Activated T-helper 1 cell treated with anti-CD3 and anti-CD28 coated beads, Interleukin-2, amount 50 U/mL, for 16 hours (primary cell): ENCODE data around the gene MST1.

ENCODE experiments used
- DNase-seq, 2 donors: peaks; one replicate each; pipeline ENCODE4 v3.0.0-alpha.2; 2020; ENCODE audit warnings: low read depth in 1 of 2, low spot score in 1 of 2

Gene MST1

DNA sequence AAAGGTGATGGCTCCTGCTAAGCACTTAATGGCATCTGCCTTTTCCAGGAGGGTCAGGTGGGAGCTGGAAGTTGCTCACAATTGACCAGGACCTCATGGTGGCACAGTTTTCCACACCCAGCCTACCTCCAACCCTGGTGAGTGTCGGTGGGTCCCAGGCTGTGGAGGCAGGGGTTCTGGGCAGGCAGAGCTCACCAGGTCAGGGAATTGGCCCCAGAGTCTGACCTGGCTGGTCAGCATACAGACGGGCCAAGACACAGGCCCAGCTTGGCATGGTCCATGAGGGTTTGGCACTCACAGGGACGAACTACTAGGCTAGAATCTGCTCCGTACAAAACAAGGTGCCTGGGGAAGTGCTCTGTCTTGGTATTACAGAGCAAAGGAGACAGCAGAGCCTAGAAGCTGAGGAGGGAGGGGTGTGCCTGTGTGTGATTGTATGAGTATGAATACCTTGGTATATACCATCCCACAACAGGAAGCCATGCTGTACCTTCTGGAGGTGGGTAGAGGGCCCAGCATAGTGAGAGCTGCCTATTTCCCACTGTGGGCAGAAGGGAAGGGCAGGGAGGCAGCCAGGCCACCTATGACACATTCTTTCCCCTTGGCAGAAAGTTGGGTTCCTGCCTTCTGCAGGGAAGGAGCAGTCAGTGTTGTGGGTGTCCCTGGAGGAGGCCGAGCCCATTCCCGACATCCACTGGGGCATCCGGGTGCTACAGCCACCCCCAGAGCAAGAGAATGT, 8.6 kb downstream of the MST1 start:
- no peak for DNase-seq

DNA sequence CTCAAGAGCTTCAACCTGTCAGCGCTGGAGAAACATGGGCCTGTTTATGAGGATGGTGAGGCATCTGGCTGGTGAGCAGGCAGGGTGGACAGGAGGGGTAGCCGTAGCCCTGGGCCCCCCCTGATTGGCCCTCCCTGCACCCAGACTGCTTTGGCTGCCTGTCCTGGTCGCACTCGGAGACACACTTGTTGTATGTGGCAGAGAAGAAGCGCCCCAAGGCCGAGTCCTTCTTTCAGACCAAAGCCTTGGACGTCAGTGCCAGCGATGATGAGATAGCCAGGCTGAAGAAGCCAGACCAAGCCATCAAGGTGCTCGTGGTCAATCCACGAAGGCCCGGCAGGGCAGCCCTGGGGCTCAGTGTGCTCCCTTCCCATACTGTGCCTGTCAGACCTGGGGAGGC, 13.4 kb downstream of the MST1 start:
- no peak for DNase-seq

DNA sequence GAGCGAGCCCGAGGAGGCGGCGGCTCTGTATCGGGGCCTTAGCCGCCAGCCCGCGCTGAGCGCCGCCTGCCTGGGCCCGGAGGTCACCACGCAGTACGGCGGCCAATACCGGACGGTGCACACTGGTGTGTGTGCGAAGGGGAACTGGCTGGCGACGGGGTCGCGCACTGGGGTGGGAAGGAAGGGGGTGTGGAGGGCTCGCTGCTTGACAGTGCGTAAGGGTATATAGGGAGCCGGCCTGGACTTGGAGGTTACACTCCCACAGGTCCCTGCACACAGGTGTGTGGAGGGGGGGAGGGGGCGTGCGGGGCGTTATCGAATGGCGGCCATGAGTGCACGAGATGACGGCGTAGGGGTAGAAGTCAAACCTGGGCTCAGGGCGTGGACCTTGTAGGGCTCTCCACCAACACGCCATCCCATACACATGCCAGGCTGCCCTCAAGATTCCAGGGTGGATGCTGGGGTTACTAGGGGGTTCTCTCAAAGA, 14.7 kb downstream of the MST1 start:
- DNase-seq, result no peak

DNA sequence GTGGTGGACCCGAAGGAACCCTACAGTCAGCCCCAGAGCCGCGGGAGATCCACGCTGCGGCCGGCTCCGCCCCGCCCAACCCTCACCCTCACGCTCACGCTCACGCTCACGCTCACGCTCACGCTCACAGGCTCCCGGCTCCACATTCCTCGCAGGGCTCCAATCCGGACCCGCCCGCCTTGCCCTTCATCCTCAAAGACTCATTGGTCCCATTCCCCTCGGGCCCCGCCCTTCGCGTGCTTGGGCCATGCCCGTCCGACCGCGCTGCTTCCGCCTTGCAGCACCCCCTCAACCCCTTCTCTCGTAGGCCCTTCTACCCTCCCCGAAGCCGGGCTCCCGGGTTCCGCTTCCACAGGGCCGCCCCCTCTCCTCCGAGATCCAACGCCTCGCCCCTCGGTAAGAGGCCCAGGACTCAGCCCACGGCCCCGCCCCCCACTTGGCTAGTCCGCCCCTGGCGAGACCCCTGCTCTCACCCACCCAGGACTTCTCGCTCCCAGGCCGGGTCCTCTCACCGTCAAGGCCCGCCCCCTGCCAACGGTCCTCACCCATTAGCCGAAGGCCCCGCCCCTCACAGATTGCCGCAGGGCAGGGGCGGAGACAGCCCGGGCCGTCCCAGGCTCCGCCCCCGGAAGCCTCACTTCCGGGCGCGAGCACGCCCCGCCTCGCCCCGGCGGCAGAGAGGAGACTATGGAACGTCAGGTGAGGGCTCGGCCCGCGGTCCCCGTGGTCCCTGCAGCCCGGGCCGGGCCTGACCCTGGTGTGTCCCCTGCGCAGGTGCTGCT, 15.4 kb downstream of the MST1 start, which contains the start of gene APEH:
APEH (plus strand) TSS at position 637 of the 782 bp plus-strand sequence; CDS start at position 688, 51 bp downstream.
- DNase-seq, result peak; percentile 89 to 97

DNA sequence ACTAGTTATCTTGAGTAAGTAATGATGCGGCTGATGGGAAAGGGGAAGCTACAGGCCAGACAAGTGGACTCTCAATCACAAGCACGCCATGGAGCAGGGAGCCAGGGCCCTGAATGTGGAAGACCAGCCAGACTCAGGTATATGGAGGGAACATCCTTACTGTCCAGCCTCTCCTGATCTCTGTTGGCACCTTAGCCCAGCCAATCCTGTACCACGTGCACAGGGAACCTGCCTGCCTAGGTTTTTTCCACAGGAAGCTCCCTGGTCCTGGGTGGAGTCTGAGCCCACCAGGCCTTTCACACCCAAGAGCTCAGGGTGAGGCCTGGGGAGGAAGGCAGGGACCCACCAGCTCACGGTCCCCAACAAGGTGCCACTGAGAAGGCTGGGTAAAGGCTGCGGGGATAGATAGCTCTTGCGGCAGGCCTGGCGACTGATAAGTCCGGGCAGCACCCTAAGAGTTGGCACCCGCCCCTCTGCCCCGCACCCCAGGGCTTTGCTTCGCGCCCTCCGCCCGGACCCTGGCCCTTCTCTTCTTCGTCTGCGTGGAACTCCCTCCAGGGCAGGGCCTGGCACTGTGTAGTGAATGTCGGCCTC, 16.1 kb downstream of the MST1 start:
- no peak for DNase-seq

DNA sequence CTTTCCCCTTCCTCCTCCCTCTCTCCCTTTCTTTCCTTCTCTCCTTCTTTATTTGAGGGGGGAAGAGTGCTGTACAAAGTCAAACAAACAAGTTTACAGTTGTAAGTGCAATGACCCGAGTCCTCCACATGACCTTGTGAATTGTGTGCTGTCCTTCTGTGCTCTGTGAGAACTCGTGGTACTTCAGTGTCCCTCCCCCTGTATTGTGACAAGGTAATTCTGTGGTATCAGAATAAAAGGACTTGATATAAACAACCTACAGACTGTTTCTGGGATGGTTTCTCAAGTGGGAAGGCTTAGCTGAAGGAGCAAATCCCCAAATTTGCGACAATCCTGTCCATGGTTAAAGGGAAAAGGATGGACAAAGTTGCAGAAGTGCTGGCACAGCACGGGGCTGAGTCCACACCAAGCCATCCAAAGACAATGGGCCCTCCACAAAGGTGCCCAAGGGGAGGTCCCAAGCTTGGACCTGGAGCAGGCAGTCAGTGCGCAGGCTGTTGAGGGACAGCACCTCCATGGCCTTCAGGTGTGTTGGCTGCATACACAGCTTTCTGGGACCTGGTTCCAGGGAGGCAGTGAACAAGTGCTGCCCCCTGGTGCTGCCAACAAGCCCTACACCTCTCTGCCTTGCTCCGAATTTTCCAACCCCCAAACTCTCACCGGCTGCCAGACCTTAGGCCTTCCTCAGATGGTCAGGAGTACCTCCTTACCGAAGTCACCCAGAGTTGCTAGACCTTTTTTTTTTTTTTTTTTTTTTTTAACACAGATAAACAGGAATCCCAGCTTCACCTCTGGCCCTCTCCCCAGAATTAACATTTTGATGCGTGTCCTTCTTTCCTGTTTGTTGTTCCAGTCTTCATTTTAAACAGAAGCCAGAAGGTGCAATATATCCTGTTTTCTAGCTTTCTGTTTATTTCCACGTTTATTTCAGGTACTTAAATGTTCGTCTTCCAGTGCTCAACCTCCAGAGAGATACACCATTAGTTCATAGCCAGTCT, 17.7 kb downstream of the MST1 start:
- DNase-seq, result peak; percentile 41 to 59

DNA sequence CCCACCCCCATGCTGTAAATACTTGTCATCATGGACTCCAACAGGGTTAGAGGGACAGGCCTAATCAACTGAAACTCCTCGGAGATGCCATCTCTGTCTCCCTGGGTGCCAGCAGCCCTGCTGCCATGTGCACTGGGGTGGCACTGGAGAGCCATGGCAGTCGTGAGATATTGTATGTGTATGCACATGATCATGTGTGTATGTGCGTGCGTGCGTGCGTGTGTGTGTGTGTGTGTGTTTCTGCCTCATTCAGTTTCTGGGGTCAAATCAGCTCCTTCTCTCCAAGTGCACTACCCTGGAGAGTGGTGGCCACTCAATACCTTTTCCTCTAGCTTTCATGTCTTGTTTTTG, 18.4 kb downstream of the MST1 start:
- no peak for DNase-seq

DNA sequence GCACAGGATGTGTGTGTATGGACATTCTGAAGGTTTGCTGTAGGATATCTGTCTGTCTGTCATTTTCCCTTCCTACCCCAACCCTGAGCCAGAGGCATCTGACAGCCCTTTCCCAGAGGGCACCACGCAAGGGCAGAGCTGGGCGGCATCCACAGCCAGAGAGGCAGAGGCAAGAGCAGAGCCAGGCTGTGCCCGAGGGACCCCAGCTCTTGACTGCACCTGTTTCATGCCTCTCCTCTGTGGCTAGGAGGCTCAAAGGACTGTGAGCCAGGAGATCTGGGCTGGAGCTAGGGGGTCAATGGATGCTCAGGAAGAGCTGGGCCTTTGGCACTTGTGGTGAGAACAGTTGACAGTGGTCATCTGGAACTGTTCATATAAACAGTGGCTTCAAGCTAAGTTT, 19.9 kb downstream of the MST1 start:
- no peak for DNase-seq

DNA sequence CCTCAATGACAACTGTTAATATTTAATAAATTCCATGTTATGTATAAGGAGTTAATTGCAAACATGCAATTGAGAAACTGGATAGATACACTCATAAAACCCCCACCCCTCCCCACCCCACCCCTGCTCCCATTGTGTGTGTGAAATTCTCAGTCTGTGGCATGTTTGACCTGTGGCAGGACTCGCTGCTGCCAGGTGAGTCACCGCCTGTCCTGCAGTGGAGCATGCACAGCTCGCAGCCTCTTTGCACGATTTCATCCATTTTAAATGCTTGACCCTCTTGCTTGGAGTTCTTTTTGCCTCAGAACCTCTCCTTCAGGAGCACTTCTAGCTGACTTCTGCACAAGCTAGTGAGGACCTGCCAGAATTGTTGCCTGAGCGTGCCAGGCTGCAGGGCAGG, 20.4 kb downstream of the MST1 start:
- no peak for DNase-seq

DNA sequence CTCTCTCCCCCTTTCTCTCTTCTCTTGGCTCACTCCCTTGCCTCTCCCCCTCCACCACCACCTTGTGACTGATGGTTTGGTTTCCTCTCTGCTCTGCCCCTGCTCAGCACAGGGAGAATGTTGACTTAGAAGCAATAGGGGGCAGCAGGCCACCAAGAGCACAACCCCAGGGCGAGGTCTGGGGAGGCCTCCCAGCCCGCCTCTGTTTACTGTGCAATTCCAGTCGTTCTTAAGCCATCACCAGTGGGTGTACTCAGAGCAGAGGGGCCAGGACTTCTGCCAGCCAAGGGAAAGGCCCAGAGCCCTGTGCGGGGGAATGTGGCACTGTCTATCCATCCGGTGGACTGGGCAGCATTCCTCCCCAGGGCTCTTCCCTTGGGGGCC, 20.9 kb downstream of the MST1 start:
- no peak for DNase-seq

DNA sequence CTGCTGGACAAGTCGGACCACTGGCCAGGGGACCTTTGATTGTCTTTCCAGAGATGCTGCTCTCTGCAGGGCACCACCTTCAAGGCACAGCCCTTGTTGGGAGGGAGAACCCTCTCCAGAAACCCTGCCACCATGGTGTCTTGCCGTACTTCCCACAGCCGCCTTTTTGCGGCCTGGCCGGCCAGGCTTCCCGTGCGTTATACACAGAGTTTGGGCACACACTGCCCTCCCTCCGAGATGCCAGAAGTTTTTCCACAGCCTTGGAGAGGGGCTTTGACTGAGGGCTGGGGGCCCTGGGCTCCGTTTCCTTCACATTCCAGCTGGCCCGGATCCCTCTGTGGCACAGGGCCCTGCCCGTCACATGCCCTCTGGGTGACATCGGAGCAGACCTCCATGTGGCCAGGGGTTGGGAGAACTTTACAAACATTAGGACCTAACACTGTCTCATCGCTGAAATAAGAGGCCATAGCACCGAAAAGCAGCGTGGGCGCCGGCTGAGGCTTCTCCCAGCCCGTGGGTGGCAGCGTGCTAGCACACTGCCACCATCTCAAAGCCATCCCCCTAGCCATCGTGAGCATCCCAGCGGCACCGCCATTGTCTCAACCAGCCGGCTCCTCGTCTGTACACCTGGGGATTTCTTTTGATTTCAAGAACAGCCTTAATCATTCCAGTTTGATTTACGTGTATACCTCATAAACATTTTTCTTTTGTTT, 21.4 kb downstream of the MST1 start:
- DNase-seq, result no peak

DNA sequence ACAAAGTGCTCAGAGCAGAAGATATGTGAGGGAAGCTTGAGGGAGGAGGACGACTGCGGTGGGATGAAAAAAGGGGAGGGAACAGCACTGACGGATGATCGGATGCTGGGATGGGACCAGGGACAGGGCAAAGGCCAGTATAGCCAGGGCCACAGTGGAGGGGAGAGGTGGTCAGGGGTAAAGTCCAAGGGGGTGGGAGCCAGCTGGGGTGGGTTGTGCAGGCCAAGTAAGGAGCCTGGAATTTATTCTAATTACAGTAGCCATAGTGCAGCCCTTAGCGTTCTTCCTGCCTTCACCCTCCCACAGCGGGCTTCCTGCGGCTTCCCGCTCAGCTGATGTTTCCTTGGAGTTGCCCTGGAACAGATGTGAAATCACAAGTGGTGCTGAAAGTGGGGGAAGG, 22.7 kb downstream of the MST1 start:
- no peak for DNase-seq

DNA sequence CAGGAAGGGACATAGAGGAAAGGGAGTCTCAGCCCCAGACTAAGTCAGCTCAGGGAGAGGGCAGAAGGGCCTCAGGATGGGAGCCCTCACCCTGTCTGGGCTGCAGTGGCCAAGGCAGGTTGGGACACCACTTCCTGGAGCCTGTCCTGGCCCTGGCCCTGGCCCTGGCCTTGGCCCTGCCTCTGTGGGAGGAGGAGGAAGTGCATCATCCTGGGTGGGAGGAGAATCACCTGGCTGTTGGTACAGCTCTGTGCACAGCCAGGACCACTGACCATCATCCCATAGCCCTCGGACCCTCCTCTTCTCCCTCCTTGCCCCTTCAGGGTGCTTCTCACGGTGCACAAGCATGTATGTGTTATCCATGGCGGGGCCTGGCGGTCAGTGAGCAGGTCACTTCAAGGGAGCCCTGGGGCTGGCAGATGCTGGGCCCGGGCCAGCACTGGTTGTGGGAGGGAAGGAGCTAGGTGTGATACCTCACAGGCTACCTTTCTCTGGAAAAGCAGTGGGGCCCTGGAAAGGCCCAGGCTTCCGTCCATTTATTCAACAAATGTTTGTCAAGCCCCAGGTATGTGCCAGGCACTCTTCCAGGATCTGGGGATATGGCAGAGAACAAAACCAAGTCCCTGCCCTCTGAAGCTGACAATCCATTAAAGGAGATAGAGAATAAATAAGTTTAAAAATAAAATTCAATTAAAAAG, 23.3 kb downstream of the MST1 start:
- DNase-seq, result no peak

DNA sequence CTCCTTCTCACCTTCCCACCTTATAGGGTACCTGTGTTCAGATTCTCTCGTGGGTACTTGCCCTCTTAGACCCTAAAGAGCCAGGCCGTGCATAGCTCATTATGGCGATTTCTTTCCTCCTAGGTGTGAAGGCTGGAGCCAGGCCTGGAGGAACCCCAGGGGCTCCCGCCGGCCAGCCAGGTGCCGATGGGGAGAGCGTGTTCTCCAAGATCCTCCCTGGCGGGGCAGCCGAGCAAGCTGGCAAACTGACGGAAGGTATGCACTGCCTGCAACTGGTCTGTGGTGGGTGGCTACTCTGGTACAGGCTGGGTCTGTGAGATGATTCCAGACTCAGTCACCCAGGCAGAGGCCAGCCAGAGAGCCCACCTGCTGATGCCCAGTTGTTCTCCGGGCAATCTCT, 25.0 kb downstream of the MST1 start:
- no peak for DNase-seq

DNA sequence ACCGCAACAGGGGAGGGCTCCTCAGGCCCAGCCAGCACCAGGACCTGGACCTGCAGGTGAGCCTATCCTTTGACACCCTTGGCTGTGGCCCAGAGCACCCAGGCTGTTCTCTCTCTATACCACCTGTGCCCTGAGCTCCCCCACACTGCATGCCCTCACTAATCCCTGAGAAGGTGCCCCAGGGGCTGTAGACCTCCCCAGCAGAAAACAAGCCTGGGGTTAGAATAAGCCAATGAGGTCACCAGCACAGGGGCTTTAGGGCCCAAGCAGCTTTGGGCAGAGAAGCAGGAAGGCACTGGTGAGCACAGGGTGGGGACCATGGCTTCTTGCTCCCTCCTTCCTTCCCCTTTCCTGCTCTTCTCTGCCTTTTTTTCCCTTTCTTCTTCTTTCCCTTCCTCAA, 25.4 kb downstream of the MST1 start:
- no peak for DNase-seq

DNA sequence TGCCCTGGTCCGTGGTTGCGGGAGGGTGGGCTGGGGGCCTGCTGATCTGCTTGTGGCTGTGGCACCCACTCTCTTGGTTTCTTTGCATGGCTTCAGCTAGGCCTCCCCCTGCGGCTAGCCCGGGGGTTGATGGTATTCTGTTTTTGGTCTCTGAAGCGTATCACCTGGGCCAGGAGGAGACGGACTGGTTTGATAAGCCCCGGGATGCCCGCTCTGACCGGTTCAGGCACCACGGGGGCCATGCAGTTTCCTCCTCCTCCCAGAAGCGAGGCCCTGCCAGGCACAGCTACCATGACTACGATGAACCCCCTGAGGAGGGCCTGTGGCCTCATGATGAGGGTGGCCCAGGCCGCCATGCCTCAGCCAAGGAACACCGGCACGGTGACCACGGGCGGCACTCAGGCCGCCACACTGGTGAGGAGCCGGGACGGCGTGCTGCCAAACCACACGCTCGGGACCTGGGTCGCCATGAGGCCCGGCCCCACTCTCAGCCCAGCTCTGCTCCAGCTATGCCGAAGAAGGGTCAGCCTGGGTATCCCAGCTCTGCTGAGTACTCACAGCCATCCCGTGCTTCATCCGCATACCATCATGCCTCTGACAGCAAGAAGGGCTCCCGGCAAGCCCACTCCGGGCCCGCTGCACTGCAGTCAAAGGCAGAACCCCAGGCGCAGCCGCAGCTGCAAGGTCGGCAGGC, 26.4 kb downstream of the MST1 start:
- DNase-seq, result no peak

DNA sequence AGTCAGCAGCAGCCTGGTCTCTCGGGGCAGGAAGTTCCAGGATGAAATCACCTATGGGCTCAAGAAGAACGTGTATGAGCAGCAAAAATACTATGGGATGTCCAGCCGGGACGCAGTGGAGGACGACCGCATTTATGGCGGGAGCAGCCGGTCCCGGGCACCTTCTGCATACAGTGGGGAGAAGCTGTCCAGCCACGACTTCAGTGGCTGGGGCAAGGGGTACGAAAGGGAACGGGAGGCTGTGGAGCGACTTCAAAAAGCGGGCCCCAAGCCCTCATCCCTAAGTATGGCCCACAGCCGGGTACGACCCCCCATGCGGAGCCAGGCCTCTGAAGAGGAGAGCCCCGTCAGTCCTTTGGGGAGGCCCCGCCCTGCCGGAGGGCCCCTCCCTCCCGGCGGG, 27.3 kb downstream of the MST1 start:
- DNase-seq, result no peak

DNA sequence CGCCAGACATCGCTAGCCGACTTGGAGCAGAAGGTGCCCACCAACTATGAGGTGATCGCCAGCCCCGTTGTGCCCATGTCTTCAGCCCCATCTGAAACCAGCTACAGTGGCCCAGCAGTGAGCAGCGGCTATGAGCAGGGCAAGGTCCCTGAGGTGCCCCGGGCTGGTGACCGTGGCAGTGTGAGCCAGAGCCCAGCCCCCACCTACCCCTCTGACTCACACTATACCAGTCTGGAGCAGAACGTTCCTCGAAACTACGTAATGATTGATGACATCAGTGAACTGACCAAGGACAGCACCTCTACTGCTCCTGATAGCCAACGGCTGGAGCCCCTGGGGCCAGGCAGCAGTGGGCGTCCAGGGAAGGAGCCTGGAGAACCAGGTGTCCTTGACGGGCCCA, 28.0 kb downstream of the MST1 start:
- DNase-seq, result no peak

DNA sequence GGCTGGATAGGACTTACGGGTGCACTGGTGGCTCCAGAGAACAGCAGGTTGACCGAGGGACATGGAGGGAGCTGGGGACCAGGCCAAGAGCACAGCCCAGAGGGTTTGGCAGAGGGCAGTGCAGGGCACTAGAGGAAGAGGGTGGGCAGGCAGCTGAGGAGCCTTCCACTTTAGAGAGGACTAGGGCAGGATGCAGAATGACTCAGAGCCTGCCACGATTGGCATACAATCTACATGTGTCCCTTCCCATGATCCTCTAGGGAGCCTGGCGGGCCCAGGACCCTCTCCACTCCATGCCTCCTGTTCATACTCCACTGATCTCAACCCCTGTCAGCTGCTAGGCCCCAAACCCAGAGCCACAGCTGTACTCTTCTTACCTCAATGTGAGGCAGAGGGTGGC, 29.5 kb downstream of the MST1 start:
- DNase-seq, result no peak
